ENCODE results near the gene GPC3.

Gene GPC3

DNA sequence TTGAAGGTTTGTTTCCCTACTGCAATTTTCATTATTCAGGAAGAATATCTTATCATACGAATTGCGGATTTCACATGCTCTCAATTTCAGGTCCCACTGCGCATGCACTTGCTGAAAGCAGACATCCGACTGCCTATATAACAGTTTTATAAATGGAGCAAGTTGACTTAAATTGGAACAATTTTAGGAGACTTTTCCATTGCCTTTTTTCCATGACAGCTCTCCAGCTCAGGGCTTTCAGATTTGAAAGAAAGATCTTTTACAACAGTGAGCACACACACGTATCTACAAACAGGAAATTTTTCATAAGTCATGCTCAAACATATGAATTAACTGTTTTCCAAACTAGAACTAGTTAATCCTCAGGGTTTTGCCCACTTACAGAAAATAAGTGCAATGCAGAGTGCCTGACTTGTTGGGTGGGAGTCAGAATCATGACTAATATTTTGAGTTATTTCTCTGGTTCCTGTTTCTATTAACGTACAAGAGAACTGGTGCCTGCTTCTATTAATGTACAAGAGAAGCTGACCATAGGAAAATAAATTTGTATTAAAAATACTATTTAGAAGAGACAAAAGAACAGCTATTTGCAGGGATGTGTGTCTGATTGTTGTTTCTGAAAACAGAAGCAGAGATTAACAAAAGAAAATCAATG lies 137.9 kb downstream of the GPC3 start:
- DNase-seq (ENCODE audit: low read depth, low spot score) = no peak

- DNase-seq (ENCODE audit: low read depth, low spot score) = no peak
Measured at GRCh38 chrX:133846311-133846710, 139.1 kb downstream of the GPC3 start.

- no peak for DNase-seq (ENCODE audit: low read depth, low spot score)
Measured at GRCh38 chrX:133840415-133840814, 145.0 kb downstream of the GPC3 start.

DNA sequence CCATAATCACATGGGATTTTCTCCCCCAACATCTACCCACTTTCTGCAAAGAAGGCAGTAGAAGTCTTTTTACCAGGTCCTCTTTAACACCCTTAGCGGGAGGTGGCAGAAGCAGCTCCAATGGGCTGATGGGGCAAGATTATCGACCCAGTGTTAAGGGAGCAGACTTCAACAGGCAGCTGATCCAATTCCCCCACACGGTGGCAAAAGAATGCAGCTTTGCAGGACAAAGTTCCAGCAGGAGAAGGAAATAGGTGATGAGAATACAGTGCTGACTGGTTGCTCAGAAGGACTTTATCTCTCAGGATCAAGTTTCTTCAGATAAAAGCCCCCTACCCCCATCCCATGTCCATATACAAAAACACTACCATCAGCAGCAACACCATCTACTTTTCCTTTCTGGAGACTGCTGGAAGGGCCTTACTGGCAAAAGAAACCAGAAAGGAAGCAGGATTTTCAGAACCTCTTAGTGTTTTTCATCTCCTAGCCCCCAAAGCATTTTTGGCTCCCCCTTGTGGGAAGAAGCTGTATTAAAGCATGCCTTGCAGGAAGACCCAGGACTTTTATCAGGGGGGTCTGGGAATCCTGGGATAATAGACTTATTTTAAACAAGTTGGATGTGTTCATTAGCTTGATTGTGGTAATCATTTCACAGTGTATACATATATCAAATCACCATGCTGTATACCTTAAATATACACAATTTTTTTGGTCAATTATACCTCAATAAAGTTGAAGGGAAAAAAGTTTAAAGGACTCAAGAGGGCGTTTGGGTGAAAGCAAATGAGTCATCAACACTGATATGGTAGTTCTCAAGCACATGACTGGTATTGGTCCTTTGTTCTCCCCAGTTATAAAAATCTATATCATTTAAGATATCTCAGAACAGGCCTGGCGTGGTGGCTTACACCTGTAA lies 146.4 kb downstream of the GPC3 start:
- no peak for DNase-seq (ENCODE audit: low read depth, low spot score)

- no peak for DNase-seq (ENCODE audit: low read depth, low spot score)
Measured at GRCh38 chrX:133837091-133837490, 148.3 kb downstream of the GPC3 start.

DNA sequence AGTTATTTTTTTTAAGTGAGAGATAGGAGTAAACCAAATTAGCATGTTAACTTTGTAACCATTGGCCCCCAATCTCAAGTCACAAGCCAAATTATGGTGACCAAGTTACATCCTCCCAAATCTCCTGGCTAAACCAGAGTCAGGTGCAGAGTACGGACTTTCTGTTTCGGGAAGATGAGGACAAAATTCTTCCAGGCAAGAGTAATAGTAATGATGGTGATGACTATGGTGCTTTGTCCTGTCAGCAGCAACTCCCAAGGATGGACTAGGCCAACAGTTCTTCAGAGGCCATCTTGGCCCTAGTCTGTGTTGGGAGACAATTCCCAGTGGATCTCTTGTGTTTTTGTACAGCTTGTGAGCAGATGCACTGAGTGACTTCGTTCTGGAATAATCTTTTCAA lies 148.8 kb downstream of the GPC3 start:
- DNase-seq (ENCODE audit: low read depth, low spot score) = no peak

DNA sequence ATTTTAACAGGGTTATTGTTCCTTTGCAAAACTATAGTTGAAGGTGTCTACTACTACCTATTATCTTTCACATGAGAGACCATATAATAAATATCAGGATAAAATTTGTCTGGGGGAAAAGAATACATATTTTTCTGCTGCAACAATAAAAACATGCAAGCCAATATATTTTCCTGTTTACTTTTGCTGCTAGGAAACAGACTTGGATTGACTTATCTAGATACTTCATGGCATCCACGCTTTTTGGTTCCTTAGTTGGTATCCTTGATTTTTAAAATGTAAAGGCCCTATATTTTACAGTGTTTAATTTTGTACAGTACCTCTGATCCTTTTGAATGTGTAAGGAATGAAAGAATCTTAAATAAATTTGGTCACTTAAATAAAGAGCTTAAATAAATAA lies 150.6 kb downstream of the GPC3 start:
- no peak for DNase-seq (ENCODE audit: low read depth, low spot score)

DNA sequence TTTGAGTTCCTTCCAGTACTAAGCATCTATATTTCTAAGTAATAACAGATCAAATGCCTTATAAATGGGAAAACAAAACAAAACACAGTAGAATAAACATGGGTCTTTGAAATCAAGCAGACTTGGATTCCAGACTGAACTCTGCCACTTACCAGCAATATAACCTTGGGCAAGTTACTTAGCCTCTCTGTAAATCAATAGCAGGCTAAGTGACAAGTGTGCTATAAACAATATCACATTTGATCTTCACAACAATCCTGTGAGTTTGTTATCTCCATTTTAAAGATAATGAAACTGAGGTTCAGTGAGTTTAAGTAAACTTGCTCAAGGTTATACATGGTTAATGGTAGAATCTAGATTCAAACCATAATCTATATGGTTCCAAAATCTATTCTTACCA lies 165.8 kb downstream of the GPC3 start:
- no peak for DNase-seq (ENCODE audit: low read depth, low spot score)

GRCh38 chrX:133818019-133818418 lies 167.4 kb downstream of the GPC3 start:
- no peak for DNase-seq (ENCODE audit: low read depth, low spot score)

GRCh38 chrX:133815496-133815895 lies 169.9 kb downstream of the GPC3 start:
- DNase-seq (ENCODE audit: low read depth, low spot score) = no peak

- DNase-seq (ENCODE audit: low read depth, low spot score) = no peak
Measured at GRCh38 chrX:133813971-133814370, 171.4 kb downstream of the GPC3 start.

DNA sequence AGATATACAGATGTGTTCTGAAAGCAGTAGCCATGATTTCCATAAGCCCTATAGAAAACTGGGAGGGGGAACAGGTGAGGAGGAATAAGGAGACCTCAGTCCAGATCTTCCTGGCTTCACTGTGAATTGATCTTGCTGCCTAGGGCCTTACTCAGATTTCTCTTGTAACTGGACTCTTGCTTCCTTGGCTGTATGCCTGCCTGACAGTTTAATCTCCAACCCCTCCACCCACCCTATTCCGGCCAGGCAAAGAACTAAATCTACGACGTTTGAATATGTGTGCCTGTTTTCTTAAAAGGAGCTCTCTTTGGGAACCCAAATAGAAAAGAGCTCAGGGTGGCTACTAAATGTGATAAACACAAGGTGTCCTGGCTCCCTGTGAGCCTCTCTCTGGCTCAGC lies 173.0 kb downstream of the GPC3 start:
- no peak for DNase-seq (ENCODE audit: low read depth, low spot score)

- DNase-seq (ENCODE audit: low read depth, low spot score) = no peak
Measured at GRCh38 chrX:133810925-133811324, 174.5 kb downstream of the GPC3 start.

- DNase-seq (ENCODE audit: low read depth, low spot score) = no peak
Measured at GRCh38 chrX:133804072-133804471, 181.3 kb downstream of the GPC3 start.

- no peak for DNase-seq (ENCODE audit: low read depth, low spot score)
Measured at GRCh38 chrX:133796282-133796681, 189.1 kb downstream of the GPC3 start.

- no peak for DNase-seq (ENCODE audit: low read depth, low spot score)
Measured at GRCh38 chrX:133794126-133794525, 191.3 kb downstream of the GPC3 start.

- no peak for DNase-seq (ENCODE audit: low read depth, low spot score)
Measured at GRCh38 chrX:133793626-133794025, 191.8 kb downstream of the GPC3 start.

GRCh38 chrX:133792198-133792953 lies 193.0 kb downstream of the GPC3 start:
- peak; percentile 21 for DNase-seq (ENCODE audit: low read depth, low spot score)

- no peak for DNase-seq (ENCODE audit: low read depth, low spot score)
Measured at GRCh38 chrX:133789829-133790228, 195.6 kb downstream of the GPC3 start.

GRCh38 chrX:133786382-133786781 lies 199.0 kb downstream of the GPC3 start:
- DNase-seq (ENCODE audit: low read depth, low spot score) = no peak

DNA sequence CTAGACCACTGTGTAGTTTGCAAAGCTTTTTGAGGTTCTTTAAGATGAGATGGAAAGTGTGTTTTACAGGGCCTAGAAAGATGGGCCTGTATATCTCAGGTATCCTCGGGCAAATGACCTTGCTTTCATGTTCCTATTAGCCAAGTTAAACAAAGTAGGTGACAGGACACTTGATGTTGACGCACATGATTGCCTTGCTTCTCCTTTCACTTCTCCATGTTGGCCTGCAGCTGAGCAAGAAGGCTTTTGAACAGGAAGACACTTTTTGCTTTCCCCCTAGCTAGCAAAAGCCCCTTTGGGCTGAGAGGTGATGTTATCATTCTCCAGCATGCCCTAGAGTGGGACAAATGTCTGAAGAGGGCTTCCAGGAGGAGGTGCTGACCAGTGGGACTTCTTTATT lies 202.1 kb downstream of the GPC3 start:
- no peak for DNase-seq (ENCODE audit: low read depth, low spot score)

DNA sequence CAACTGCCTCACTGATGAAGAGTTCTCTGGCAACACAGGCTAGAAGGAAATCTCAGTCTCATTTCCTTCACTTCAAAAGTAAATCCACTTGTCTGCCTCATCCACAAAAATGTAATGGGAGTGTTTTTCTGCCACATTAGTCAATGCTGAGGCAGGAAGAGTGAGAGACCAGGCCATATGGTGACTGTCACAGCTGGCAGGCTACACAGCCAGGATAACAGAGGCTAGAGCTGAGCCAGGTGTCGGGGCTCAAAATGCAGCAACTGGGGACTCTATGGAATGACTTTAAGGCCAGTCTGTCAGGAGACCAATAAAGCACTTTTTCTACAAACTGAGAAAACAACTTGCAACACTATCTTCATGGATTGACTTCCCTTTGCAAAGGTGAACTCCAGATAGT lies 204.2 kb downstream of the GPC3 start:
- DNase-seq (ENCODE audit: low read depth, low spot score) = no peak

Data from activated naive CD8-positive, alpha-beta T cell treated with anti-CD3 and anti-CD28 coated beads, Interleukin-2, amount 50 U/mL, for 16 hours (primary cell).